MM.1S (cell line): Measurements from ENCODE around the gene SIT1.

Source experiments
- DNase-seq: peaks from one replicate; pipeline ENCODE4 v3.0.0-alpha.2; 2015
- H2AFZ ChIP-seq: fragments of 300-600 bp; sonication (generic); 2 replicates; pipeline ENCODE4 v1.6.0; 2016; ENCODE audit warnings: antibody characterized with exemption, low read length
- H3F3A ChIP-seq: fragments of 300-600 bp; sonication (generic); 2 replicates; pipeline ENCODE4 v1.6.1; 2016; ENCODE audit warnings: mild to moderate bottlenecking, antibody characterized with exemption, low read length, moderate library complexity, mixed read lengths; ENCODE audit not compliant: insufficient read depth
- H3K27ac ChIP-seq: fragments of 300-600 bp; sonication (generic); 2 replicates; pipeline ENCODE4 v1.5.1; 2016; ENCODE audit warnings: mild to moderate bottlenecking, low read length
- H3K27me3 ChIP-seq: fragments of 300-600 bp; sonication (generic); replicated peaks from 2 replicates; pipeline ENCODE4 v1.6.0; 2016; ENCODE audit warnings: low read length; ENCODE audit not compliant: insufficient read depth
- H3K36me3 ChIP-seq: fragments of 300-600 bp; sonication (generic); replicated peaks from 2 replicates; pipeline ENCODE4 v1.6.1; 2016; ENCODE audit warnings: mild to moderate bottlenecking, low read length, mixed read lengths; ENCODE audit not compliant: insufficient read depth
- H3K4me1 ChIP-seq: fragments of 300-600 bp; sonication (generic); 2 replicates; pipeline ENCODE4 v1.6.1; 2016; ENCODE audit warnings: low read length, mixed read lengths
- H3K4me2 ChIP-seq: fragments of 300-600 bp; sonication (generic); 2 replicates; pipeline ENCODE4 v1.6.0; 2016; ENCODE audit warnings: low read depth, low read length
- H3K4me3 ChIP-seq: fragments of 300-600 bp; sonication (generic); 2 replicates; pipeline ENCODE4 v1.5.1; 2016; ENCODE audit warnings: low read length, mixed read lengths
- H3K79me2 ChIP-seq: fragments of 300-600 bp; sonication (generic); 2 replicates; pipeline ENCODE4 v1.6.1; 2016; ENCODE audit warnings: mixed run types, low read length, mixed read lengths
- H3K9ac ChIP-seq: fragments of 300-600 bp; sonication (generic); 2 replicates; pipeline ENCODE4 v1.6.1; 2016; ENCODE audit warnings: low read length, mixed read lengths
- H3K9me2 ChIP-seq: fragments of 300-600 bp; sonication (generic); replicated peaks from 2 replicates; pipeline ENCODE4 v1.6.1; 2016; ENCODE audit warnings: mild to moderate bottlenecking, low read length, mixed read lengths; ENCODE audit not compliant: insufficient read depth
- H3K9me3 ChIP-seq: fragments of 300-600 bp; sonication (generic); replicated peaks from 2 replicates; pipeline ENCODE4 v1.6.1; 2016; ENCODE audit warnings: mild to moderate bottlenecking, low read length, mixed read lengths; ENCODE audit not compliant: insufficient read depth
- H4K20me1 ChIP-seq: fragments of 300-600 bp; sonication (generic); 2 replicates; pipeline ENCODE4 v1.6.1; 2016; ENCODE audit warnings: mild to moderate bottlenecking, low read length, moderate library complexity, mixed read lengths; ENCODE audit not compliant: insufficient read depth
- EZH2 ChIP-seq: fragments of 300-600 bp; sonication (generic); optimal IDR thresholded peaks from 2 replicates; pipeline ENCODE3; 2017; ENCODE audit warnings: low read depth, mild to moderate bottlenecking, antibody characterized with exemption, low read length, mixed read lengths
- EZH2phosphoT487 ChIP-seq: fragments of 300-600 bp; sonication (generic); IDR thresholded peaks from 2 replicates; pipeline ENCODE4 v1.6.1; 2018; ENCODE audit warnings: antibody characterized with exemption, low read length
- TF ChIP-seq, protein P1 (sequence below): fragments of 300-600 bp; sonication (generic); IDR thresholded peaks from 2 replicates; pipeline ENCODE4 v1.5.1; 2016; ENCODE audit warnings: antibody characterized with exemption, low read length, mixed read lengths

The SIT1 gene

DNA sequence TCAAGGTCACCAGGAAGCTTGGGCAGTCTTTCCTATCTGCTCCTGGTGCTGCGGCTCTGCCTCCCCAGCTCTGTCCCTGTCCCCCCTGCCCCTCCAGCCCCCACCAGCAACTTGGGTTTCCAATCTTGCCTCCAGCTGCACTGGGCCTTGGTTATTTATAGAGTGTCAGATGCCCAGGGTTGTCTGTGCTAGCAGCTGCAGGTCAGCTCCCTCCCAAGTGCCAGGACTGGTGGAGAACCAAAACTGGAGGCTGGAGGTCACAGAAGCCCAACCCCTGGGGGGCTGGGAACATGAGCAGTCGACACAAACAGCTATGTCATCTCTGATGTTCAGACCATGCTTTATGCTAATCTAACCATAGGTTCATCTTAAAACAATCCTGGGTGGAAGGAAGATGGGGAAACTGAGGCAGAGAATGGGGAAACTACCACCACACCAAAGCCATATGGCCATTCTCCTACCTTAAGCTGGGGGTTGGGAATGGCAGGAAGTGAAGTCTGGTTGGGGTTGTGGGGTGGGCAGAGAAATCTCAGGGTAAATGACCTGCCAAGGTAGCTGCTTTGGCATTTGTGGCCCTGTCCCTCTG lies 37.3 kb upstream of the SIT1 start:
- H3K27me3 ChIP-seq: 0 out of 2 replicates have a peak, but pooled peaks cover 4% of the 10 kb centered on the region
- H3K9me3 ChIP-seq: no peaks in the 10 kb centered on the region
- TF ChIP-seq, protein P1, sequence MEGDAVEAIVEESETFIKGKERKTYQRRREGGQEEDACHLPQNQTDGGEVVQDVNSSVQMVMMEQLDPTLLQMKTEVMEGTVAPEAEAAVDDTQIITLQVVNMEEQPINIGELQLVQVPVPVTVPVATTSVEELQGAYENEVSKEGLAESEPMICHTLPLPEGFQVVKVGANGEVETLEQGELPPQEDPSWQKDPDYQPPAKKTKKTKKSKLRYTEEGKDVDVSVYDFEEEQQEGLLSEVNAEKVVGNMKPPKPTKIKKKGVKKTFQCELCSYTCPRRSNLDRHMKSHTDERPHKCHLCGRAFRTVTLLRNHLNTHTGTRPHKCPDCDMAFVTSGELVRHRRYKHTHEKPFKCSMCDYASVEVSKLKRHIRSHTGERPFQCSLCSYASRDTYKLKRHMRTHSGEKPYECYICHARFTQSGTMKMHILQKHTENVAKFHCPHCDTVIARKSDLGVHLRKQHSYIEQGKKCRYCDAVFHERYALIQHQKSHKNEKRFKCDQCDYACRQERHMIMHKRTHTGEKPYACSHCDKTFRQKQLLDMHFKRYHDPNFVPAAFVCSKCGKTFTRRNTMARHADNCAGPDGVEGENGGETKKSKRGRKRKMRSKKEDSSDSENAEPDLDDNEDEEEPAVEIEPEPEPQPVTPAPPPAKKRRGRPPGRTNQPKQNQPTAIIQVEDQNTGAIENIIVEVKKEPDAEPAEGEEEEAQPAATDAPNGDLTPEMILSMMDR: no peak
- TF ChIP-seq EZH2phosphoT487: no peak
- no peak for TF ChIP-seq EZH2
- H3K79me2 ChIP-seq: no peaks in the 10 kb centered on the region
- DNase-seq: no peak
- no peaks in the 10 kb centered on the region for H3K4me1 ChIP-seq
- no peaks in the 10 kb centered on the region for H3K9me2 ChIP-seq
- H3K36me3 ChIP-seq: no peaks in the 10 kb centered on the region
- H3K27ac ChIP-seq: no peak overlapping the region
- H4K20me1 ChIP-seq: no peaks in the 10 kb centered on the region
- H3K4me3 ChIP-seq: no peak overlapping the region
- H2AFZ ChIP-seq: no peak overlapping the region
- no peak overlapping the region for H3K4me2 ChIP-seq
- no peak overlapping the region for H3K9ac ChIP-seq
- no peaks in the 10 kb centered on the region for H3F3A ChIP-seq

DNA sequence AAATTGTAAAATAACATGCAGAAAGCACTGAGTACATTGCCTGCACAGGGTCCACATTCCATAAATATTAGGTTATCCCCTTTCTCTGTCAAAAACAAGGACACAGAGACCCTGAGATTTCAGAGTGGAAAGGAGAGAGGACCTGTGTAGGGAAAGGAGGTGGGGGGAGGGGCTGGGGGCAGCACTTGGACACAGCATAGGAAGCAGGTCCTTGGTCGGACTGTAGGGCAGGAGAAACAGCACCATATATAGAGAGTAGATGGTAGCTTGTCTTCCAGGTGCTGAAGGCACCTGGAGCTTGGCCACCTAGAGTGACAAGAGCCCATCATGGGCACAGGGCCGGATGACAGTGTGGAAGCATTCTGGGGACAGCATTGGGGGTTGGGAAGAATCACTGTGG lies 36.6 kb upstream of the SIT1 start:
- Histone ChIP-seq H3K27ac (no peak overlapping the region), H3F3A (no peaks in the 10 kb centered on the region)

DNA sequence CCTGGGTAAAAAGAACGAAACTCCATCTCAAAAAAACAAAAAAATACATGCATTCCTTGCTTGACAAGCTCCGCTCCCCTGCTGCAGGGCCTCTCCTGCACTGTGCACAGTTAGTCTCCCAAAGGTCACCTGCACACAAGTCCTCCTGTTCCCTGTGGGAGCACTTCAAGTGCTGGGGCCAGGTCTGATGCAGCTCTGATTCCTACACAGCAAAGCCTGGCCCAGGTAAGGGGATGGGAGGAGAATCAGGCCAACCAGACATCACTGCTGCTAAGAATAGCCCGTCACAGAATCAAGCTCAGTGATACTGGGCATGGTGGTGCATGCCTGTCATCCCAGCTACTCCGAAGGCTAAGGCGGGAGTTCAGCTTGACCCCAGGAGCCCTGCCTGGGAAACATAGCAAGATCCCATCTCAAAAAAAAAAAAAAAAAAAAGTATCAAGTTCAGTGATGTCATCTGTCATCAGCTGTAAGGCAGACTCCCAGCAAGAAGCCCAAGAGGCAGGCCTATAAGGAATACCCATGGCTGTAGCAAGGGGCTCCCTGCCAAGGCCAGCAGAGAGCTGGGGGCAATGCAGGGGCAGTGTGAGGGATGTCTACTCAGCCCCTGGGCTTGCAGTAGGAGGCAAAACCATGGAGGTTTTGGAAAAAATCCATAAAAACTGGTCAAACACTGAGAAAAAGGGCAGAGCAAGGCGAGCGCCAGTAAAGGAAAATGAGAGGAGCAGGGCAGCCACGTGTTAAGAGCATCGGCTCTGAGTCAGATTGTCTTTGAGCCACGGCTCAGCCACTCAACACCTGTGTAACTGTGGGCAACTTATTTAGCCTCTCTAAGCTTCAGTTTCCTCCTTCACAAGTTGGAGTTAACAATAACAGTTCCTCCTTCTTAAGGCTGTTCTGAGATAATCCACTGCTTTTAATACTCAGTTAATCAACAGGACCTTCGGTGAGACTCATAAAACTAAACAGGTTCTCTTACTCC lies 35.8 kb upstream of the SIT1 start:
- no peaks in the 10 kb centered on the region for H3K36me3 ChIP-seq
- no peak overlapping the region for H3K4me3 ChIP-seq
- H2AFZ ChIP-seq: no peak overlapping the region
- H3K27me3 ChIP-seq: 0 out of 2 replicates have a peak, but pooled peaks cover 4% of the 10 kb centered on the region
- H3K9ac ChIP-seq: no peak overlapping the region
- H3K4me2 ChIP-seq: no peak overlapping the region
- H3F3A ChIP-seq: no peaks in the 10 kb centered on the region
- no peaks in the 10 kb centered on the region for H3K79me2 ChIP-seq
- no peaks in the 10 kb centered on the region for H3K4me1 ChIP-seq
- no peaks in the 10 kb centered on the region for H3K9me2 ChIP-seq
- no peak for DNase-seq
- TF ChIP-seq EZH2phosphoT487 (no peak), EZH2 (no peak)
- TF ChIP-seq, protein P1: no peak
- H3K27ac ChIP-seq: no peak overlapping the region
- no peaks in the 10 kb centered on the region for H4K20me1 ChIP-seq
- no peaks in the 10 kb centered on the region for H3K9me3 ChIP-seq

More for the DNA sequence above, 36.6 kb upstream of the SIT1 start:
- Histone ChIP-seq H2AFZ (no peak overlapping the region), H3K4me2 (no peak overlapping the region), H3K9ac (no peak overlapping the region), H3K36me3 (no peaks in the 10 kb centered on the region), H3K9me3 (no peaks in the 10 kb centered on the region), H3K4me1 (no peaks in the 10 kb centered on the region), H4K20me1 (no peaks in the 10 kb centered on the region), H3K4me3 (no peak overlapping the region), H3K9me2 (no peaks in the 10 kb centered on the region), H3K27me3 (0 out of 2 replicates have a peak, but pooled peaks cover 4% of the 10 kb centered on the region), H3K79me2 (no peaks in the 10 kb centered on the region)
- no peak for DNase-seq
- TF ChIP-seq EZH2phosphoT487 (no peak), EZH2 (no peak)
- TF ChIP-seq, protein P1: no peak
